Astrocyte (in vitro differentiated cells and primary cell): Measurements from ENCODE around the gene FBXO34.

Experiments
- CTCF ChIP-seq: IDR thresholded peaks from 2 replicates; pipeline ENCODE4 v1.5.1; 2011; ENCODE audit warnings: low read depth, mild to moderate bottlenecking, inconsistent platforms, low read length, moderate library complexity; ENCODE audit not compliant: insufficient read depth
- EZH2 ChIP-seq: IDR thresholded peaks from 2 replicates; pipeline ENCODE4 v1.6.1; 2012; ENCODE audit warnings: mild to moderate bottlenecking, low read length, inconsistent platforms; ENCODE audit not compliant: insufficient read depth

- no peak for TF ChIP-seq EZH2
- no peak for TF ChIP-seq CTCF
Observed at GRCh38 chr14:55254581-55254980, 16.6 kb upstream of the FBXO34 start.
